Smooth muscle cell of the brain vasculature (primary cell): ENCODE results near the gene AP4M1.
A peak's percentile ranks its signal among the peaks of the same experiment; 100 is the strongest.
"Not testable (repeated sequence)": the region's sequence is repeated elsewhere in the genome, so short reads cannot be mapped to it uniquely, and the experiment has no call there.

Experiments
- DNase-seq: peaks from one replicate; pipeline ENCODE4 v3.0.0-alpha.2; 2012; ENCODE audit warnings: low read depth, low spot score

Gene AP4M1

GRCh38 chr7:100130608-100131453, 29.4 kb downstream of the AP4M1 start:
- DNase-seq: no peak

DNA sequence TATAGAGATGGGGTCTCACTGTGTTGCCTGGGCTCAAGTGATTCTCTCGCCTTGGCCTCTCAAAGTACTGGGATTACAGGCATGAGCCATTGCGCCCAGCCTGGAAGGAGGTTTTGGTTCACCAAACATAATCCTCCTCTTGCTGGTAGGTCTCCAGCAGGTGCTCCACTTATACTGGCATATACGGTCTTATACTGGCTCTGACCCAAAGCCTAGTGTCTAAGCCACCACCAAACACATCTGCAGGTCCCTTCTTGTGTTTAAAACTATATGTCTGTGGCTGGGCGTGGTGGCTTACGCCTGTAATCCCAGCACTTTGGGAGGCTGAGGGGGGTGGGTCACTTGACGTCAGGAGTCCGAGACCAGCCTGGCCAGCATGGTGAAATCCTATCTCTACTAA, 30.7 kb downstream of the AP4M1 start:
- no peak for DNase-seq

DNA sequence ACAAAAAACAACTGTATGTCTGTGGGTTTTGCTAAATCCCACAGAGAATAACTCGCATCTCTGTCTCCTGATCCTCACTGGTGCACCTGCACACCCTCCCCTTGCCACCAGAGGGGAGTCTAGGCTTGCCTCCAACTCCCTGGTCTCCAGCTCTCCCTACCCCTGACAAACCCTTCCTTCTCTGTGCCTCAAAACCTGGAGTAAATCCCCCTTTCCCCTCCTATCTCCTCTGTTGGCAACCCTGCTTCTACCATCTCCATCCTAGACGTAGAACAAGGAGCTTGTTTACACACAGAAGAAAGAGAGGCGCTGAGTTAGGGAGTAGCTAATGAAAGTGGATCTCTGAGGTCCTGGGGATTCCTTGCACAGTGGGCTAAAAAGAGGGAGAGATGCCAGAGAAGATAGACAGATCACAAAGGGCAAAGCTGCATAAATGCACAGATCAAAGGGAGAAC, 31.3 kb downstream of the AP4M1 start:
- DNase-seq: no peak

GRCh38 chr7:100137851-100138760, 36.7 kb downstream of the AP4M1 start:
- DNase-seq: no peak

DNA sequence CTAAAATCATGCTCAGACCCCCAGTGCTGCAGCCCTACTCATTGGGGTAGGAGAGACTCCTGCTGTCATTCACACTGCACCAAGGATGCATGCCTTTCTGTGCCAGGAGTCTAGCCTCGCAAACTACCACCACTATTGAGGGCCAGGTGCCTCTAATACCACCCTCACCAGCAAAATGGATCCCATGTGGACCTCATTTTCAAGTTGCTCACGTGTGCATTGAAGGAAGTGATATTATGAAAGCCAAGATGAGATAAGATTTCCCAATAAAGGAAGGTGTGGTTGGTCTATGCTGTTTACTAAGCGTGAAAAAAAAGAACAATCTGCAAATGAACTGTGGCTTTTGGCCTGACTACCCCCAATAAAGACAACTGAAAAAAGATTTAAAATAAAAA, 40.1 kb downstream of the AP4M1 start:
- DNase-seq: no peak

GRCh38 chr7:100142461-100142860, 41.0 kb downstream of the AP4M1 start:
- no peak for DNase-seq

DNA sequence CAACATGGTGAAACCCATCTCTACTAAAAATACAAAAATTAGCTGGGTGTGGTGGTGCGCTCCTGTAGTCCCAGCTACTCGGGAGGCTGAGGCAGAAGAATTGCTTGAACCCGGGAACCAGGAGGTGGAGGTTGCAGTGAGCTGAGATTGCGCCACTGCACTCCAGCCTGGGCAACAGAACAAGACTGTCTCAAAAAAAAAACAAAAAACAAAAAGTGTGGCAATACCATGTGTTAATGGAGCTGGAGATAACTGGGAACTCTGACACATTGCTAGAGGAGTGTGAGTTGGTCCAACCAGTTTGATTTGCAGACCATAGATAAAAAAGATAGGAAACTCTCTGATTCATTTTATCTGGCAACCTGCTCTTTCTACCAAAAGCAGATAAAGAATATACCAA, 44.9 kb downstream of the AP4M1 start:
- DNase-seq: not testable (repeated sequence)

- DNase-seq: no peak
Observed at GRCh38 chr7:100147278-100147677, 45.8 kb downstream of the AP4M1 start.

DNA sequence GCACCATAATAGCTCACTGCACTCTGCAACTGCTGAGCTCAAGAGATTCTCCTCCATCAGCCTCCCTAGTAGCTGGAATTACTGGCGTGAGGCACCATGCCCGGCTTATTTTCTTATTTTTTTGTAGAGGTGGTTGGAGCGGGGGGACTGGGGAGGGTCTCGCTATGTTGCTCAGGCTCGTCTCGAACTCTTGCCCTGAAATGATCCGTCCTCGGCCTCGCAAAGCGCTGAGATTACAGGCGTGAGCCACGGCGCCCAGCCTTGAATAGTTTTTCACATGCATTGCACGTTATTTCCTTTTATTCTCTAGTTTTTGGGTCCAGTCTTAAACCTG, 46.7 kb downstream of the AP4M1 start:
- no peak for DNase-seq

GRCh38 chr7:100148559-100149328, 47.3 kb downstream of the AP4M1 start, which contains the start of gene LAMTOR4:
Gene LAMTOR4, plus strand, starts transcription at chr7:100148918. Its CDS starts 55 bp downstream, at chr7:100148973.
- peak; percentile 97 for DNase-seq

DNA sequence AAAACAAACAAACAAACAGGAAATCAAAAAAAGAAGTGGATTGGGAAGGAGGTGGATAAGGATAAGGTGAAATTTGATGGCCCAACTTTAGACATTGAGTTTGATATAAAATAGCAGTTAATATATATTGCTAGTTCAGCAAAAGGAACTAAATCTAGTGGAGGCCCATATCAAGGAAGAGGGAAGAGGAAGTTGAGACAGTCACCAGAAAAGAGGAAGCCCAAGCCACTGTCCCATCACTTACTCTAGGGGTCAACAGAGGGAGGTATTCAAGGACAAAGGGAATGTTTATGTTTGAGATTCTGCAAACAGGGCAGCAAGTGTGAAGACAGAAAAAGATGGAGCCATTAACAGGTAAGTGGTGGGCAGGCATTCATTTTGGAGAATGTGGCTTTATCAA, 51.0 kb downstream of the AP4M1 start:
- DNase-seq: no peak

DNA sequence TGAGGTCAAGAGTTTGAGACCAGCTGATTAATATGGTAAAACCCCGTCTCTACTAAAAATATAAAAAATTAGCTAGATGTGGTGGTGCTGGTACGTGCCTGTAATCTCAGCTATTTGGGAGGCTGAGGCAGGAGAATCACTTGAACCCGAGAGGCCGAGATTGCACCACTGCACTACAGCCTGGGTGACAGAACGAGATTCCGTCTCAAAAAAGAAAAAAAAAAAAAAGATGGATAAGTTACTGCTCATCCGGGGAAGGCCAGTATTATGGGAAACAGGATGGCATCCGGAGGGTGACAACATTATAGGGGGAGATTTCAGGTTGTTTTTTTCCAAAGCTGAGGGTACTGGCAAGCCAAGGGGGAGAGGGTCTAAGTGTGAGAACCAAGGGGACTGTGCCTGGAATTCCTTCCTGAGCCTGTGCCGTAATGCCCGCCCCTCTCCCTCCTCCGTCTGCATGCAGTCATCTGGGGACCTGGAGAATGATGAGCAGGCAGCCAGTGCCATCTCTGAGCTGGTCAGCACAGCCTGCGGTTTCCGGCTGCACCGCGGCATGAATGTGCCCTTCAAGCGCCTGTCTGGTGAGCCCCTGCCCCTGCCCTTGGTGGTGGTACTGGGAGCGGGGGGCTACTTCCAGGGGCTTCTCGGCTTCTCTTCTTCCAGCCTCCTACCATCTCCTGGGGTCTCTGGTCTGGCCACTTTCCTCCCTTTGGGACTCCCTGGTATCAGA, 51.7 kb downstream of the AP4M1 start:
- DNase-seq: no peak

DNA sequence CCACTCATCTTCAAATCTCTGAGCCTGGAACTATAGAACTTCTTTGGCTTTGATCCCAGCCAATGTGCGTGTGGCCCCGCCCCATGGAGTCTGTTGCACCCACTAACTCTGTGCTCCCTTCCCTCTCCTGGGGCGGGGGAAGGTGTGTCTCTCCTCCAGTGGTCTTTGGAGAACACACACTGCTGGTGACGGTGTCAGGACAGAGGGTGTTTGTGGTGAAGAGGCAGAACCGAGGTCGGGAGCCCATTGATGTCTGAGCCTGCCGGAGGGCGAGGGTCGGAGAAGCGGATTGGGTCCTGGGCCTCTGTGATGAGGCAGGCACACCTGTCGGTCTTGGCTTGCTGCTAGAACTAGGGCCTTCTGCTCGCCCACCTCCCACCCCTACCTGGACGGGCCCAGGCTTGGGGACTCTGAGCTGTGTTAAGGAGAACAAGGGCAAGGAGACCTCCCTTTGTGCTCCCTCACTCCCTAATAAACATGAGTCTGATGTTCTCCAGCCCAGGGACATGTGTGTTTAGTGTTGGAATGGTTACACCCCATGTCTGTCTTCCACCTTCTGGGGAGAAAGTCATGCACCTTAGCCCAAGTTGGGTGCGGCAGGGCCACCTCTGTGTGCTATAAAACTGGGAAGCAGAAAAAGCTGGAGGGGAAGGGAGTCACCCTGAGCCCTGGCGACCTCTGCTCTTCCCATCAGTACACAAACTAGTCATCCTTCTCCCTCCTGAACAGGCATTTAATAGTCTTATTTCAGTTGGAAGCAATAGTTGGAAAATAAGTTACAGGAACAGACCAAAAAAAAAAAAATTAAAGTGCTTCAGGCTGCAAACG, 52.5 kb downstream of the AP4M1 start:
- no peak for DNase-seq

DNA sequence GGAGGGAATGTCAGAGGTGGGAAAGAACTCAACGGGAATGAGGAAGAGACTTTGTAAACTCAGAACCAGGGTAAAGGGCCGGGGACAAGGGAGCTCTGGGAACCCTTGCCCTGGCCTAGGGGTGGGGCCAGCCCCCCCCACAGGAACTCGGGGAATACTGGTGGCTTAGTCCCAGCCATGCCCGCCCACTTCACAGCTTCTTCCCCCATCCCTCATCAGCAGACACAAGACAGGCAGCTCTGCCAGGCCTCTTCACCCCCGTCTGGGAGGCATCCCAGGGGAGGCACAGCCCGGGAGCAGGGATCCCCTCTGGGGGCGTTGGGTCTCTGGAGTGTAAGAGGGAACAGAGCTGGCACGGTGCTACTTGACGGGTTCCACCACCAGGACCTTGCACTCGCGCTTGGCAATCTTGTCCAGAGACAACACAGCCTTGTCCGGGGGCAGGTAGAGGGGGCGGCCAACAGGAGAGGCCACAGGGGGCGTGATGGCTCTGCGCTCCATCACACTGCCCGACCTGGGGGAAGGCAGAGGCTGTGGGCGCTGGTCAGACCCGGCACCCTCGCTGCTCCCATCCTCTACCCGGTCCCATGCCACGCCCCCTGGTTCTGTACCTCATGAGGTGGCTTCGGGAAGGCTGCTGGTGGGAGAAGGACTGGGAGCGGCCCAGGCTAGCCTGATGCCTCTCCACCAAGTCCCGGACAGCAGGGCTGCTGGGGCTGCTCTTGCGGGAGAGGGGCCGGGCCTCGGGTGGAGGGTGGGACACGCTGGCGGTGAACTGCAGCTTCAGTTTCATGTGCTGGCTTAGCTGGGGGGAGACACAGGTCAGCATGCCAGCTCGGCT, 53.4 kb downstream of the AP4M1 start:
- DNase-seq: no peak

DNA sequence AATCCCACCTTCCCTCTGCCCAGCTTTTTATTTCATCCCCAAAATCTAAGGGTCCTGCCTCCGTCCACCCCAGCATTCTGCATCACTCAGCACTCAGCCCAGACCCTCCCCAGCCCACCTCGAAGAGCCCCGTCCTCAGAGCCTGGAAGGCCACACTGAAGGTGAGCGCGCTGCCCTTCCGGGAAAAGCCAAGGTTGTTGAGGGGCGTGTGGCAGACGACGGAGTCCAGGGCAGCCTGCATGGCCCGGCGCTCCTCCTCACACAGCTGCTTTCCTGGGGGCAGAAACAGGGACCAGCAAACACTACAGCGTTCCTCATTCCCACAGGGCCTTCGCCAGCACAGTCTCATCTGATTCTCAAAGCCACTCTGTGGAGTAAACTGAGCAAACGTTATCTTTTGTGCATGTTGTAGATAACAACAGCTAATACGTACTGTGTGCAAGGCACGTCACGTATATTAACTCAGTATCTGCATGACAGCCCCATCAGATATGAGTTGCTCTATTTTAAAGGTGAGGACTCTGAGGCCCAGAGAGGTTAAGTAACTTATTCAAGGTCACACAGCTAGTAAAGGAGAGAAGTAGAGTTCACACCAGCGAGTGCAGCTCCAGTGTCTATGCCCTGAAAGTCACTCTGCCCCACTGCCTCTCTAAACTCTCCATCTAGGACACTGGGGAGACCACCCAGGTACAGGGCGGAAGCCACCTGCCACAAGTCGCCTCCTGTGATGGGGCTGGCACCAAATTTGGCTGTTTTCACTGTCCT, 54.3 kb downstream of the AP4M1 start:
- DNase-seq: no peak

DNA sequence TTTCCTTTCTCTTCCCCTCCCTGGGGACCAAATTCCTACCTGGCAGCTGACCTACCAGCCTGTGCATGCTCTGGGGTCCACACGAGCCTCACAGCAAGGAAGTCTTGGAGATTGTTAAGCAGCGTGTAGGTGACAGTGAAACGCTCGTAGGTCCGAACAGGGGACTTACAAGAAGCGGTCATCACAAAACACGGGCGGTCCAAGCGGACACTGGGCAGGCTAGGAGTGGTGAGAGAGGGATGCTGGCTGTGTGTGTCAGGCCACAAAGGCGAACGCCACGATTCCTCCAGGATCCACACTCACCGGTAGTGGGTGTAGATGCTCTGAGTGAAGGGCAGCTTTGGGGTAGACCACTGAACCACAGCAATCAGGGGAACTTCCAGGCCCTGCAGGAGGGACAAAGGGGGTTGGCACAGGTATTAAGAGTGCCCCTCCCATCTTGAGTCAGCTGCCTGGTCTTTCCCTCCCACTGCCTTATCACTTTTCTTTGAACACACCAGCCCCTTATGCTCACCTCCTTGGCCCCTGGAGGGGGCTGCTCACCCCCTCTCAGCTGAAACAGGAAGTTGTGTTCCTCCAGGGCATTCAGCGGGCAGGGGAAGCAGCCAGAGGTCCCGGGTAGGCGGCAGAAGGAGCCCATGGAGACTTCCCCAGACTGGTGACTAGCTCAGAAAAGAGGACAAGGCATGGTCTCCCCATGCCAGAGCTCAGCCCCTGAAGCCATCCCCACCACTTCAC, 55.1 kb downstream of the AP4M1 start:
- DNase-seq: no peak

- DNase-seq: no peak
Observed at GRCh38 chr7:100157069-100157333, 55.6 kb downstream of the AP4M1 start.
